SK-N-SH (cell line): Measurements from ENCODE around the gene SRRM1. TPM values are rescaled to one million over a fixed set of nuclear protein-coding genes. Genes with fewer than 3 reads are reported as not detected.

Source experiments
- CTCF ChIA-PET: fragments of 300-600, 350-600 bp; formaldehyde crosslinking; extraction: SDS; loops from one replicate; lab custom pipeline; 2021; lab: Yijun Ruan, JAX
- POLR2A ChIA-PET: fragments of 350-600 bp; sonication (Branson Sonifier 250); formaldehyde crosslinking; extraction: SDS; loops from one replicate; lab custom pipeline; 2020; ENCODE audit warnings: antibody characterized with exemption, inconsistent platforms; lab: Yijun Ruan, JAX
- DNase-seq: peaks from one replicate; pipeline ENCODE4 v3.0.0; 2012
- H2AFZ ChIP-seq: fragments of 200-600 bp; sonication (generic); 2 replicates; pipeline ENCODE4 v1.8.1; 2016; ENCODE audit warnings: antibody characterized with exemption, mild to moderate bottlenecking, low read depth
- H3F3A ChIP-seq: fragments of 200-600 bp; sonication (generic); replicated peaks from 2 replicates; pipeline ENCODE3; 2016; ENCODE audit warnings: antibody characterized with exemption, mild to moderate bottlenecking; ENCODE audit not compliant: insufficient read depth
- H3K27ac ChIP-seq, 2 experiments: fragments of 200-500 bp in 1 of 2; fragments of 200-600 bp in 1 of 2; sonication (Bioruptor generic) in 1 of 2; sonication (generic), shearing (Covaris generic) in 1 of 2; 2 replicates each; pipeline versions ENCODE4 v1.5.1 to v1.6.1; 2014 to 2016; ENCODE audit warnings: low read depth in 2 of 2, inconsistent platforms in 1 of 2, low read length in 1 of 2, mild to moderate bottlenecking in 1 of 2, mixed read lengths in 1 of 2
- H3K27me3 ChIP-seq: fragments of 200-600 bp; sonication (generic), shearing (Covaris generic); 2 replicates; pipeline ENCODE4 v1.6.1; 2016; ENCODE audit warnings: mixed run types; ENCODE audit not compliant: insufficient read depth
- H3K36me3 ChIP-seq, 2 experiments: fragments of 200-500 bp in 1 of 2; fragments of 200-600 bp in 1 of 2; sonication (Bioruptor generic) in 1 of 2; sonication (generic) in 1 of 2; replicated peaks in 1 of 2; 2 replicates each; pipeline versions ENCODE3 to v1.5.1; 2014 to 2016; ENCODE audit warnings: low read length in 1 of 2, mild to moderate bottlenecking in 1 of 2; ENCODE audit not compliant: insufficient read depth in 2 of 2, control insufficient read depth in 1 of 2
- H3K4me1 ChIP-seq, 2 experiments: fragments of 200-500 bp in 1 of 2; fragments of 200-600 bp in 1 of 2; sonication (Bioruptor generic) in 1 of 2; sonication (generic), shearing (Covaris generic) in 1 of 2; 2 replicates each; pipeline versions ENCODE4 v1.5.1 to v1.6.1; 2014 to 2016; ENCODE audit warnings: low read depth in 1 of 2, low read length in 1 of 2, mixed run types in 1 of 2; ENCODE audit not compliant: insufficient read depth in 2 of 2, control insufficient read depth in 1 of 2
- H3K4me2 ChIP-seq: fragments of 200-600 bp; sonication (generic), shearing (Covaris generic); 2 replicates; pipeline ENCODE4 v1.6.1; 2017; ENCODE audit warnings: mixed run types
- H3K4me3 ChIP-seq, 2 experiments: fragments of 200-500 bp in 1 of 2; fragments of 200-600 bp in 1 of 2; sonication (Bioruptor generic) in 1 of 2; sonication (generic), shearing (Covaris generic) in 1 of 2; 2 replicates each; pipeline versions ENCODE4 v1.5.1 to v1.8.1; 2014 to 2016; ENCODE audit warnings: low read depth in 2 of 2, inconsistent platforms in 1 of 2, low read length in 1 of 2, mild to moderate bottlenecking in 1 of 2, mixed read lengths in 1 of 2, moderate library complexity in 1 of 2
- H3K79me2 ChIP-seq: fragments of 200-600 bp; sonication (generic); 2 replicates; pipeline ENCODE4 v1.8.1; 2017; ENCODE audit warnings: mild to moderate bottlenecking; ENCODE audit not compliant: insufficient read depth
- H3K9ac ChIP-seq: fragments of 200-600 bp; sonication (generic); 2 replicates; pipeline ENCODE4 v1.6.1; 2017; ENCODE audit warnings: mixed run types
- H3K9me2 ChIP-seq: fragments of 200-600 bp; sonication (generic); 2 replicates; pipeline ENCODE4 v1.6.1; 2017; ENCODE audit warnings: mixed run types
- H3K9me3 ChIP-seq: fragments of 200-600 bp; sonication (generic); 2 replicates; pipeline ENCODE4 v1.6.1; 2017; ENCODE audit warnings: mixed run types, mild to moderate bottlenecking, moderate library complexity
- H4K20me1 ChIP-seq: fragments of 200-600 bp; sonication (generic); 2 replicates; pipeline ENCODE4 v1.6.1; 2017; ENCODE audit warnings: mild to moderate bottlenecking, mixed run types; ENCODE audit not compliant: insufficient read depth
- CHD2 ChIP-seq: fragments of 150-350 bp; IDR thresholded peaks from 2 replicates; pipeline ENCODE4 v1.6.1; 2018; ENCODE audit warnings: low read length; ENCODE audit not compliant: partially characterized antibody
- ELF1 ChIP-seq: IDR thresholded peaks from 2 replicates; pipeline ENCODE4 v1.4.0; 2012
- FOSL2 ChIP-seq: IDR thresholded peaks from 2 replicates; pipeline ENCODE4 v1.4.0; 2012; ENCODE audit warnings: low read depth, mild to moderate bottlenecking, moderate library complexity, borderline replicate concordance
- FOXJ3 ChIP-seq: sonication (generic); formaldehyde crosslinking; IDR thresholded peaks from 2 replicates; pipeline ENCODE4 v1.5.1; 2020; ENCODE audit warnings: mild to moderate bottlenecking, missing genetic modification reagents
- JUND ChIP-seq: IDR thresholded peaks from 2 replicates; pipeline ENCODE4 v1.4.0; 2012
- MEF2A ChIP-seq: IDR thresholded peaks from 2 replicates; pipeline ENCODE4 v1.4.0; 2012; ENCODE audit warnings: low read depth, borderline replicate concordance
- NFIC ChIP-seq: IDR thresholded peaks from 2 replicates; pipeline ENCODE4 v1.4.0; 2012; ENCODE audit warnings: borderline replicate concordance
- POLR2AphosphoS5 ChIP-seq: IDR thresholded peaks from 2 replicates; pipeline ENCODE4 v1.6.1; 2012; ENCODE audit warnings: low read depth, low read length
- RCOR1 ChIP-seq: fragments of 150-350 bp; IDR thresholded peaks from 2 replicates; pipeline ENCODE4 v1.6.1; 2017; ENCODE audit warnings: antibody characterized with exemption, low read length
- RXRA ChIP-seq: IDR thresholded peaks from 2 replicates; pipeline ENCODE4 v1.4.0; 2012; ENCODE audit warnings: low read depth, mild to moderate bottlenecking, borderline replicate concordance
- SIN3A ChIP-seq: IDR thresholded peaks from 2 replicates; pipeline ENCODE4 v1.6.1; 2012; ENCODE audit warnings: low read depth, mild to moderate bottlenecking, low read length, moderate library complexity, borderline replicate concordance
- SMC3 ChIP-seq: IDR thresholded peaks from 2 replicates; pipeline ENCODE4 v1.6.1; 2012; ENCODE audit warnings: low read depth, low read length, improper control_type of control experiment
- TCF12 ChIP-seq: IDR thresholded peaks from 2 replicates; pipeline ENCODE4 v1.4.0; 2012
- YY1 ChIP-seq: IDR thresholded peaks from 2 replicates; pipeline ENCODE4 v1.4.0; 2012; ENCODE audit warnings: low read depth, mild to moderate bottlenecking
- WGBS: methylation state at CpG from one replicate; pipeline ENCODE4 v1.1.6; 2017; ENCODE audit warnings: low lambda C conversion rate; 5-methylcytosine and 5-hydroxymethylcytosine counted together
- polyA plus RNA-seq, 3 experiments: library from polyadenylated mRNA; depleted of rRNA; stranded (reverse); fragments of >200 nt; gene quantifications; 2 replicates each; pipeline ENCODE4 v1.2.3, GENCODE V29; 2012
- TF ChIP-seq, protein P1 (sequence below): IDR thresholded peaks from 2 replicates; pipeline ENCODE4 v1.4.0; 2012; ENCODE audit warnings: low read depth, borderline replicate concordance
- TF ChIP-seq, protein P2 (sequence below): IDR thresholded peaks from 2 replicates; pipeline ENCODE4; 2012
- TF ChIP-seq, protein P3 (sequence below): IDR thresholded peaks from 2 replicates; pipeline ENCODE4 v1.4.0; 2012; ENCODE audit warnings: low read depth
- TF ChIP-seq, protein P4 (sequence below): IDR thresholded peaks from 2 replicates; pipeline ENCODE4 v1.4.0; 2012; ENCODE audit warnings: low read depth, borderline replicate concordance
- TF ChIP-seq, protein P5 (sequence below): fragments of 150-350 bp; IDR thresholded peaks from 2 replicates; pipeline ENCODE4 v1.6.1; 2017; ENCODE audit warnings: antibody characterized with exemption, low read length, low read depth, borderline replicate concordance

SRRM1 gene
- polyA plus RNA-seq, 1 of the 3 experiments (the other 2 are of a cell fraction), result 52.3 TPM

DNA sequence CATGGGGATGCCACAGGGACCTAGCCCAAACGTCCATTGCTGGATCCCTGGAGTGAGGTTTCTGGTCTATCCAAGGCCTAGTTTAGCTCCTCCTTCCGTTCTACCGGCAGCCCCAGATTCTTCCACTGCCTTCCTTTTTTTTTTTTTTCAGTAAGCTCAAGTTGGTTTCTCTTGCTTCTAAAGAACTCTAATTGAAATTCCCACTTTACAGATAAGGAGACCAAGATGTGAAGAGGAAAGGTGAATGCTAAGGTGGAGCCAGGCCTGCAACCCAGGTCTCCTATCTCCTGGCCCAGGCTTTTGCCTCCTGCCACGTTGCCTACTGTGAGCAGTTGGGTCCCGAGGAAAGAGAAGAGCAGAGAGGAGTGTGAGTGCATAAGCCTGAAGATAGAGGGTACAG, 70.6 kb downstream of the SRRM1 start:
- Histone ChIP-seq H3K4me1 (peaks cover 0 to 5% of the 10 kb centered on the region in 2 experiments; a peak in 1 of 4 replicates), H3K27ac (no peak overlapping the region), H4K20me1 (no peaks in the 10 kb centered on the region), H3K4me3 (no peak overlapping the region), H3K79me2 (no peaks in the 10 kb centered on the region), H3K9ac (no peak overlapping the region), H3F3A (peaks cover 9% of the 10 kb centered on the region), H2AFZ (no peak overlapping the region), H3K9me3 (no peaks in the 10 kb centered on the region), H3K4me2 (no peak overlapping the region), H3K36me3 (no peaks in the 10 kb centered on the region), H3K9me2 (no peaks in the 10 kb centered on the region), H3K27me3 (no peaks in the 10 kb centered on the region)
- ChIA-PET POLR2A (no interaction called here), CTCF (interaction anchor here (0.9 kb wide), 1 partner anchor 491 kb away, joined by 4 read pairs; no protein-coding TSS in a partner anchor)
- no peak for DNase-seq
- WGBS, result 83% methylated on average over 5 of the region's 5 CpGs
- TF ChIP-seq NFIC (no peak), SMC3 (no peak), FOXJ3 (CRISPR knock-in tag) (no peak), SIN3A (no peak), JUND (no peak)
- TF ChIP-seq, protein P1, sequence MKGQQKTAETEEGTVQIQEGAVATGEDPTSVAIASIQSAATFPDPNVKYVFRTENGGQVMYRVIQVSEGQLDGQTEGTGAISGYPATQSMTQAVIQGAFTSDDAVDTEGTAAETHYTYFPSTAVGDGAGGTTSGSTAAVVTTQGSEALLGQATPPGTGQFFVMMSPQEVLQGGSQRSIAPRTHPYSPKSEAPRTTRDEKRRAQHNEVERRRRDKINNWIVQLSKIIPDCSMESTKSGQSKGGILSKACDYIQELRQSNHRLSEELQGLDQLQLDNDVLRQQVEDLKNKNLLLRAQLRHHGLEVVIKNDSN, result no peak
- TF ChIP-seq, protein P2, sequence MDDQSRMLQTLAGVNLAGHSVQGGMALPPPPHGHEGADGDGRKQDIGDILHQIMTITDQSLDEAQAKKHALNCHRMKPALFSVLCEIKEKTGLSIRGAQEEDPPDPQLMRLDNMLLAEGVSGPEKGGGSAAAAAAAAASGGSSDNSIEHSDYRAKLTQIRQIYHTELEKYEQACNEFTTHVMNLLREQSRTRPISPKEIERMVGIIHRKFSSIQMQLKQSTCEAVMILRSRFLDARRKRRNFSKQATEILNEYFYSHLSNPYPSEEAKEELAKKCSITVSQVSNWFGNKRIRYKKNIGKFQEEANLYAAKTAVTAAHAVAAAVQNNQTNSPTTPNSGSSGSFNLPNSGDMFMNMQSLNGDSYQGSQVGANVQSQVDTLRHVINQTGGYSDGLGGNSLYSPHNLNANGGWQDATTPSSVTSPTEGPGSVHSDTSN, result no peak
- TF ChIP-seq, protein P3, sequence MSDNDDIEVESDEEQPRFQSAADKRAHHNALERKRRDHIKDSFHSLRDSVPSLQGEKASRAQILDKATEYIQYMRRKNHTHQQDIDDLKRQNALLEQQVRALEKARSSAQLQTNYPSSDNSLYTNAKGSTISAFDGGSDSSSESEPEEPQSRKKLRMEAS, result no peak
- TF ChIP-seq, protein P4, sequence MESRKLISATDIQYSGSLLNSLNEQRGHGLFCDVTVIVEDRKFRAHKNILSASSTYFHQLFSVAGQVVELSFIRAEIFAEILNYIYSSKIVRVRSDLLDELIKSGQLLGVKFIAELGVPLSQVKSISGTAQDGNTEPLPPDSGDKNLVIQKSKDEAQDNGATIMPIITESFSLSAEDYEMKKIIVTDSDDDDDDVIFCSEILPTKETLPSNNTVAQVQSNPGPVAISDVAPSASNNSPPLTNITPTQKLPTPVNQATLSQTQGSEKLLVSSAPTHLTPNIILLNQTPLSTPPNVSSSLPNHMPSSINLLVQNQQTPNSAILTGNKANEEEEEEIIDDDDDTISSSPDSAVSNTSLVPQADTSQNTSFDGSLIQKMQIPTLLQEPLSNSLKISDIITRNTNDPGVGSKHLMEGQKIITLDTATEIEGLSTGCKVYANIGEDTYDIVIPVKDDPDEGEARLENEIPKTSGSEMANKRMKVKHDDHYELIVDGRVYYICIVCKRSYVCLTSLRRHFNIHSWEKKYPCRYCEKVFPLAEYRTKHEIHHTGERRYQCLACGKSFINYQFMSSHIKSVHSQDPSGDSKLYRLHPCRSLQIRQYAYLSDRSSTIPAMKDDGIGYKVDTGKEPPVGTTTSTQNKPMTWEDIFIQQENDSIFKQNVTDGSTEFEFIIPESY, result no peak

DNA sequence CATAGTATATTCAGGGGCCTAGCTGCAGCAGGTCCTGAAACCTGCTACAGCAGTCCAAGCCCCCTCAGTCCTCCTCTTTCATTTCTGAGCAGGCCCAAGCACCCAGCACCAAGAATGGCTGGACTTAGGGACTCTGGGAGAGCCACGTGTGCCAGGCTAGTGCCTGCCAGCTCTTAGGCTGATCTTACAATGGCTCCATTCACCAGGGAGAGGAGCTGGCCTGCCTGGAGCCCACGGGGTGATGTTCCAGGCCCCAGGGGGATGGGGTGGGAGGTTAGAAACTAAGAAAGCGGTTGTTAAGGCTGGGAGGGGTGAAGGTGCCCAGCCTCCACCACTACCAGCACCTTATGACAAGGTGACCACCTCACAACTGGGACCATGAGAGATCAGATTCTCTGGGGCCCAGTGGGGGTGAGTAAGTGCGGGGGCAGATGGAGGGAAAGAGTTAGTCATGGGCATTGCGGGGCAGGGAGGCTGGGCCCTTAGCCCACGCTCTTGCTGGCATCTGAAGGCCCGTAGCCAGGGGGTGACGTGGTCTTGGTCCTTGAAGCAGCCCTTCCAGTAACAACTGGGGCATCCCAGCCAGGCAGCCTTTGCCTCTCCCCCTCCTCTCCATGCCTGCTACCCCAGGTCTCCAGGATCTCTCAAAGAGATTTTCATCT, 71.9 kb downstream of the SRRM1 start:
- Histone ChIP-seq H3K9ac (peak overlapping the region; percentile 18; the same call in 1 of the 2 replicates), H3K4me1 (peaks cover 2 to 8% of the 10 kb centered on the region in 2 experiments; a peak in 3 of 4 replicates), H2AFZ (no peak overlapping the region), H3K27ac (0 out of 4 replicates have a peak overlapping the region, but pooled peaks of 1 of the 2 experiments have one; percentile 13), H3K27me3 (no peaks in the 10 kb centered on the region), H3F3A (peaks cover 5% of the 10 kb centered on the region), H3K36me3 (no peaks in the 10 kb centered on the region), H3K9me2 (no peaks in the 10 kb centered on the region), H3K79me2 (no peaks in the 10 kb centered on the region), H3K9me3 (no peaks in the 10 kb centered on the region), H4K20me1 (no peaks in the 10 kb centered on the region), H3K4me3 (no peak overlapping the region), H3K4me2 (no peak overlapping the region)
- TF ChIP-seq RXRA, result no peak
- TF ChIP-seq, protein P5, sequence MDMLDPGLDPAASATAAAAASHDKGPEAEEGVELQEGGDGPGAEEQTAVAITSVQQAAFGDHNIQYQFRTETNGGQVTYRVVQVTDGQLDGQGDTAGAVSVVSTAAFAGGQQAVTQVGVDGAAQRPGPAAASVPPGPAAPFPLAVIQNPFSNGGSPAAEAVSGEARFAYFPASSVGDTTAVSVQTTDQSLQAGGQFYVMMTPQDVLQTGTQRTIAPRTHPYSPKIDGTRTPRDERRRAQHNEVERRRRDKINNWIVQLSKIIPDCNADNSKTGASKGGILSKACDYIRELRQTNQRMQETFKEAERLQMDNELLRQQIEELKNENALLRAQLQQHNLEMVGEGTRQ, result no peak
- TF ChIP-seq POLR2AphosphoS5, result no peak
- TF ChIP-seq NFIC, result 0 out of 2 replicates have a peak, but pooled peaks have one; percentile 21
- no peak for TF ChIP-seq RCOR1
- TF ChIP-seq TCF12, result 0 out of 2 replicates have a peak, but pooled peaks have one; percentile 9
- TF ChIP-seq YY1, result no peak
- no peak for TF ChIP-seq MEF2A
- no peak for TF ChIP-seq CHD2
- peak; percentile 49; the same call in 1 of the 2 replicates for TF ChIP-seq FOSL2
- no peak for TF ChIP-seq ELF1
- ChIA-PET POLR2A (no interaction called here), CTCF (no interaction called here)
- DNase-seq, result no peak
- WGBS, result 84% methylated on average over 8 of the region's 8 CpGs
